Large intestine (tissue), 12 donors: ENCODE results near the gene POSTN. TPM values are rescaled to one million over a fixed set of nuclear protein-coding genes. Genes with fewer than 3 reads are reported as not detected.
A peak's percentile ranks its signal among the peaks of the same experiment; 100 is the strongest.

ENCODE experiments used
- DNase-seq, 2 donors: peaks; one replicate each; pipeline versions ENCODE4 v3.0.0 to v3.0.0-alpha.2; 2013
- H3K27ac ChIP-seq: one replicate; pipeline ENCODE4 v1.5.1; 2013; ENCODE audit warnings: low read length
- H3K27me3 ChIP-seq: 2 replicates; pipeline ENCODE4 v1.6.1; 2013; ENCODE audit warnings: low read length; ENCODE audit not compliant: control insufficient read depth, insufficient read depth
- H3K36me3 ChIP-seq: 2 replicates; pipeline ENCODE4 v1.6.1; 2013; ENCODE audit warnings: low read length; ENCODE audit not compliant: control insufficient read depth, insufficient read depth
- H3K4me1 ChIP-seq: one replicate; pipeline ENCODE4 v1.6.1; 2013; ENCODE audit warnings: low read length; ENCODE audit not compliant: control insufficient read depth, insufficient read depth
- H3K4me3 ChIP-seq: one replicate; pipeline ENCODE4 v1.5.1; 2013; ENCODE audit warnings: low read length
- H3K9me3 ChIP-seq: one replicate; pipeline ENCODE4 v1.6.1; 2013; ENCODE audit warnings: mild to moderate bottlenecking, low read depth, low read length, moderate library complexity; ENCODE audit not compliant: control insufficient read depth
- WGBS: methylation state at CpG from one replicate; pipeline ENCODE4 v1.1.5; 2013; ENCODE audit warnings: low lambda C conversion rate; ENCODE audit not compliant: insufficient coverage; 5-methylcytosine and 5-hydroxymethylcytosine counted together
- long read RNA-seq, 11 donors: transcript quantifications; one replicate each; lab custom pipeline, GENCODE V29; 2026
- polyA plus RNA-seq: library from polyadenylated mRNA; unstranded; fragments of 120-200 nt; gene quantifications from one replicate; pipeline ENCODE4 v1.2.1, GENCODE V29; 2013

The POSTN gene
- polyA plus RNA-seq = 343 TPM
- long read RNA-seq, donor 1, partial matches to known transcripts = 0 of 11 reads
- long read RNA-seq, donor 1, other reads (novel, unspliced or antisense) = 0 of 11 reads
- long read RNA-seq, donor 2, transcript POSTN-202 (22 exons, 3,196 nt) = major isoform, 6 of 12 reads
- long read RNA-seq, donor 2, partial matches to known transcripts = 0 of 12 reads
- long read RNA-seq, donor 2, other reads (novel, unspliced or antisense) = 0 of 12 reads
- long read RNA-seq, donor 3 = 0 reads
- long read RNA-seq, donor 4 = 0 reads
- long read RNA-seq, donor 5, transcript POSTN-209 (21 exons, 3,214 nt) = major isoform, 10 of 73 reads
- long read RNA-seq, donor 5, transcript POSTN-207 (2 exons, 1,159 nt) = minor isoform, 6 of 73 reads
- long read RNA-seq, donor 5, transcript POSTN-202 (22 exons, 3,196 nt) = minor isoform, 7 of 73 reads
- long read RNA-seq, donor 5, partial matches to known transcripts = 42 of 73 reads
- long read RNA-seq, donor 5, other reads (novel, unspliced or antisense) = 0 of 73 reads
- long read RNA-seq, donor 6, transcript POSTN-209 (21 exons, 3,214 nt) = minor isoform, 5 of 18 reads
- long read RNA-seq, donor 6, transcript POSTN-202 (22 exons, 3,196 nt) = major isoform, 6 of 18 reads
- long read RNA-seq, donor 6, partial matches to known transcripts = 0 of 18 reads
- long read RNA-seq, donor 6, other reads (novel, unspliced or antisense) = 0 of 18 reads
- long read RNA-seq, donor 7, transcript POSTN-209 (21 exons, 3,214 nt) = minor isoform, 5 of 49 reads
- long read RNA-seq, donor 7, transcript POSTN-203 (23 exons, 3,373 nt) = major isoform, 8 of 49 reads
- long read RNA-seq, donor 7, transcript POSTN-202 (22 exons, 3,196 nt) = minor isoform, 5 of 49 reads
- long read RNA-seq, donor 7, transcript POSTN-207 (2 exons, 1,159 nt) = major isoform, 8 of 49 reads
- long read RNA-seq, donor 7, partial matches to known transcripts = 17 of 49 reads
- long read RNA-seq, donor 7, other reads (novel, unspliced or antisense) = 0 of 49 reads
- long read RNA-seq, donor 8, partial matches to known transcripts = 0 of 12 reads
- long read RNA-seq, donor 8, other reads (novel, unspliced or antisense) = 0 of 12 reads
- long read RNA-seq, donor 9, partial matches to known transcripts = 0 of 9 reads
- long read RNA-seq, donor 9, other reads (novel, unspliced or antisense) = 0 of 9 reads
- long read RNA-seq, donor 10, partial matches to known transcripts = 0 of 9 reads
- long read RNA-seq, donor 10, other reads (novel, unspliced or antisense) = 0 of 9 reads
- long read RNA-seq, donor 11, partial matches to known transcripts = 13 of 25 reads
- long read RNA-seq, donor 11, other reads (novel, unspliced or antisense) = 0 of 25 reads

GRCh38 chr13:37598597-37598996 is at the start of gene POSTN:
TSS of gene POSTN (minus strand) at chr13:37598768. CDS start at chr13:37598726, 42 bp downstream.
- H3K9me3 ChIP-seq = no peaks in the 10 kb centered on the region
- H3K4me3 ChIP-seq = peak within 1 kb of the TSS; percentile 15
- no peaks in the 10 kb centered on the region for H3K27me3 ChIP-seq
- 50% methylated on average over 1 of the region's 6 CpGs for WGBS
- no peak within 1 kb of the TSS for H3K27ac ChIP-seq
- H3K36me3 ChIP-seq = no peaks in the 10 kb centered on the region
- H3K4me1 ChIP-seq = no peaks in the 10 kb centered on the region
- DNase-seq = no peak

- no peak for DNase-seq
- Histone ChIP-seq H3K9me3 (no peaks in the 10 kb centered on the region), H3K4me1 (no peaks in the 10 kb centered on the region), H3K4me3 (no peak overlapping the region), H3K36me3 (no peaks in the 10 kb centered on the region), H3K27ac (no peak overlapping the region), H3K27me3 (no peaks in the 10 kb centered on the region)
- WGBS = 40% methylated on average over 3 of the region's 5 CpGs
Measured at GRCh38 chr13:37647031-37647650, 48.6 kb upstream of the POSTN start.

GRCh38 chr13:37646531-37646930 is 48.0 kb upstream of the POSTN start:
- Histone ChIP-seq H3K36me3 (no peaks in the 10 kb centered on the region), H3K4me3 (no peak overlapping the region), H3K27ac (no peak overlapping the region), H3K9me3 (no peaks in the 10 kb centered on the region), H3K4me1 (no peaks in the 10 kb centered on the region), H3K27me3 (no peaks in the 10 kb centered on the region)
- DNase-seq = no peak
- 40% methylated on average over 2 of the region's 3 CpGs for WGBS

GRCh38 chr13:37645181-37645740 is 46.7 kb upstream of the POSTN start:
- Histone ChIP-seq H3K27ac (no peak overlapping the region), H3K4me3 (no peak overlapping the region), H3K27me3 (no peaks in the 10 kb centered on the region), H3K9me3 (no peaks in the 10 kb centered on the region), H3K36me3 (no peaks in the 10 kb centered on the region), H3K4me1 (no peaks in the 10 kb centered on the region)
- no peak for DNase-seq
- WGBS = no CpG with 5 or more reads among the region's 7 CpGs

GRCh38 chr13:37641391-37641790 is 42.8 kb upstream of the POSTN start:
- no CpG with 5 or more reads among the region's 2 CpGs for WGBS
- H3K4me3 ChIP-seq = no peak overlapping the region
- H3K36me3 ChIP-seq = no peaks in the 10 kb centered on the region
- no peaks in the 10 kb centered on the region for H3K27me3 ChIP-seq
- no peaks in the 10 kb centered on the region for H3K9me3 ChIP-seq
- H3K27ac ChIP-seq = no peak overlapping the region
- no peaks in the 10 kb centered on the region for H3K4me1 ChIP-seq
- no peak for DNase-seq

- Histone ChIP-seq H3K36me3 (no peaks in the 10 kb centered on the region), H3K27ac (no peak overlapping the region), H3K9me3 (no peaks in the 10 kb centered on the region), H3K4me1 (no peaks in the 10 kb centered on the region), H3K4me3 (no peak overlapping the region), H3K27me3 (no peaks in the 10 kb centered on the region)
- DNase-seq = no peak
- WGBS = 0% methylated on average over 1 of the region's 2 CpGs
Measured at GRCh38 chr13:37640499-37640898, 41.9 kb upstream of the POSTN start.

- H3K27ac ChIP-seq = no peak overlapping the region
- H3K27me3 ChIP-seq = no peaks in the 10 kb centered on the region
- 97% methylated on average over 5 of the region's 8 CpGs for WGBS
- H3K4me3 ChIP-seq = no peak overlapping the region
- no peaks in the 10 kb centered on the region for H3K36me3 ChIP-seq
- no peak for DNase-seq
- H3K9me3 ChIP-seq = no peaks in the 10 kb centered on the region
- no peaks in the 10 kb centered on the region for H3K4me1 ChIP-seq
Measured at GRCh38 chr13:37636701-37637100, 38.1 kb upstream of the POSTN start.

- no peaks in the 10 kb centered on the region for H3K9me3 ChIP-seq
- WGBS = no CpG with 5 or more reads among the region's 5 CpGs
- no peak overlapping the region for H3K4me3 ChIP-seq
- no peaks in the 10 kb centered on the region for H3K36me3 ChIP-seq
- no peaks in the 10 kb centered on the region for H3K4me1 ChIP-seq
- no peak for DNase-seq
- no peaks in the 10 kb centered on the region for H3K27me3 ChIP-seq
- no peak overlapping the region for H3K27ac ChIP-seq
Measured at GRCh38 chr13:37632294-37632693, 33.7 kb upstream of the POSTN start.

GRCh38 chr13:37627428-37627827 is 28.9 kb upstream of the POSTN start:
- 83% methylated on average over 2 of the region's 4 CpGs for WGBS

More at GRCh38 chr13:37627428-37627827, 28.9 kb upstream of the POSTN start:
- Histone ChIP-seq H3K27ac (no peak overlapping the region), H3K36me3 (no peaks in the 10 kb centered on the region), H3K9me3 (no peaks in the 10 kb centered on the region), H3K27me3 (no peaks in the 10 kb centered on the region), H3K4me1 (no peaks in the 10 kb centered on the region), H3K4me3 (no peak overlapping the region)
- no peak for DNase-seq
